ENCODE data around the gene MMP14. TPM values are rescaled to one million over a fixed set of nuclear protein-coding genes. Genes with fewer than 3 reads are reported as not detected.
A peak's percentile ranks its signal among the peaks of the same experiment; 100 is the strongest.

MMP14 gene
- total and polyA plus RNA-seq, 2 of the 13 experiments (the other 11 are each of a cell fraction or from before 2014, with no cell fraction given): 5.2 to 9.8 TPM

GRCh38 chr14:22836301-22837113 lies at the start of gene MMP14 (continued):
- TF ChIP-seq THAP9 (CRISPR knock-in tag; IDR thresholded peaks at IDR 0.05; ENCODE audit: borderline replicate concordance) (no peak), ZNF670 (CRISPR knock-in tag; IDR thresholded peaks at IDR 0.05; ENCODE audit: borderline replicate concordance) (0 out of 2 replicates have a peak, but pooled peaks have one; percentile 29), GATAD1 (CRISPR knock-in tag; IDR thresholded peaks at IDR 0.05) (0 out of 2 replicates have a peak, but pooled peaks have one; percentile 16), HOMEZ (CRISPR knock-in tag; IDR thresholded peaks at IDR 0.05; ENCODE audit: low read depth) (no peak), HMGXB3 (CRISPR knock-in tag; IDR thresholded peaks at IDR 0.05; ENCODE audit: borderline replicate concordance) (no peak), MLXIP (CRISPR knock-in tag; IDR thresholded peaks at IDR 0.05; ENCODE audit: borderline replicate concordance) (0 out of 2 replicates have a peak, but pooled peaks have one; percentile 20), MZF1 (CRISPR knock-in tag; IDR thresholded peaks at IDR 0.05; ENCODE audit: borderline replicate concordance) (peak; percentile 83; the same call in 1 of the 2 replicates), MLX (CRISPR knock-in tag; IDR thresholded peaks at IDR 0.05) (no peak), ZBTB7A (CRISPR knock-in tag; IDR thresholded peaks at IDR 0.05) (no peak), CERS6 (CRISPR knock-in tag; IDR thresholded peaks at IDR 0.05) (0 out of 2 replicates have a peak, but pooled peaks have one; percentile 10), TARDBP (CRISPR knock-in tag; IDR thresholded peaks at IDR 0.05) (peak; percentile 9; the same call in 1 of the 2 replicates), TAF15 (IDR thresholded peaks at IDR 0.05; ENCODE audit: low read depth, low read length, poor library complexity, severe bottlenecking) (peak; percentile 93)
